NCI-H1694 treated with DMSO at 0.1 percent for 48 hours (cell line): ENCODE results near the gene RAB34.
"Not testable (repeated sequence)": the region's sequence is repeated elsewhere in the genome, so short reads cannot be mapped to it uniquely, and the experiment has no call there.

Source experiments
- DNase-seq: peaks from one replicate; lab custom pipeline; 2025; lab: John Stamatoyannopoulos, UW

Gene RAB34

GRCh38 chr17:28745786-28746411, 28.2 kb upstream of the RAB34 start:
- no peak for DNase-seq

- DNase-seq, result no peak
These were observed 27.5 kb upstream of the RAB34 start for GRCh38 chr17:28744972-28745785.

GRCh38 chr17:28744104-28744971, 26.7 kb upstream of the RAB34 start:
- DNase-seq, result no peak

- DNase-seq, result peak; percentile 61
These were observed 25.8 kb upstream of the RAB34 start, which contains the start of gene TRAF4 for GRCh38 chr17:28743243-28744103. TSS of gene TRAF4 (plus strand) at chr17:28744011. CDS start at chr17:28744113, 102 bp downstream.

GRCh38 chr17:28741358-28742349, 24.0 kb upstream of the RAB34 start:
- DNase-seq, result no peak

- DNase-seq, result no peak
These were observed 23.0 kb upstream of the RAB34 start for GRCh38 chr17:28740406-28741357.

- no peak for DNase-seq
These were observed 21.2 kb upstream of the RAB34 start for GRCh38 chr17:28738680-28739384.

GRCh38 chr17:28737770-28738679, 20.4 kb upstream of the RAB34 start:
- no peak for DNase-seq

GRCh38 chr17:28737316-28737715, 19.6 kb upstream of the RAB34 start:
- no peak for DNase-seq

- DNase-seq, result not testable (repeated sequence)
These were observed 18.5 kb upstream of the RAB34 start for GRCh38 chr17:28735913-28736769.

GRCh38 chr17:28735242-28735722, 17.6 kb upstream of the RAB34 start:
- DNase-seq, result no peak

- no peak for DNase-seq
These were observed 17.1 kb upstream of the RAB34 start for GRCh38 chr17:28734712-28735241.

- no peak for DNase-seq
These were observed 15.7 kb upstream of the RAB34 start for GRCh38 chr17:28733346-28733745.

- DNase-seq, result no peak
These were observed 12.3 kb upstream of the RAB34 start for GRCh38 chr17:28729950-28730330.

GRCh38 chr17:28728364-28729200, 10.9 kb upstream of the RAB34 start, which contains the start of gene NEK8:
TSS of gene NEK8 (plus strand) at chr17:28728788. CDS start at chr17:28728814, 26 bp downstream.
- DNase-seq, result peak; percentile 88
